22Rv1 (cell line): ENCODE measurements around the gene ZAR1L.

Experiments used
- ZFX ChIP-seq: fragments of 450-650 bp; IDR thresholded peaks from 2 replicates; pipeline ENCODE4 v1.6.1; 2017; ENCODE audit warnings: antibody characterized with exemption, borderline replicate concordance
- TF ChIP-seq, protein P1 (sequence below): fragments of 450-650 bp; IDR thresholded peaks from 2 replicates; pipeline ENCODE4 v1.5.1; 2017; ENCODE audit warnings: mild to moderate bottlenecking

DNA sequence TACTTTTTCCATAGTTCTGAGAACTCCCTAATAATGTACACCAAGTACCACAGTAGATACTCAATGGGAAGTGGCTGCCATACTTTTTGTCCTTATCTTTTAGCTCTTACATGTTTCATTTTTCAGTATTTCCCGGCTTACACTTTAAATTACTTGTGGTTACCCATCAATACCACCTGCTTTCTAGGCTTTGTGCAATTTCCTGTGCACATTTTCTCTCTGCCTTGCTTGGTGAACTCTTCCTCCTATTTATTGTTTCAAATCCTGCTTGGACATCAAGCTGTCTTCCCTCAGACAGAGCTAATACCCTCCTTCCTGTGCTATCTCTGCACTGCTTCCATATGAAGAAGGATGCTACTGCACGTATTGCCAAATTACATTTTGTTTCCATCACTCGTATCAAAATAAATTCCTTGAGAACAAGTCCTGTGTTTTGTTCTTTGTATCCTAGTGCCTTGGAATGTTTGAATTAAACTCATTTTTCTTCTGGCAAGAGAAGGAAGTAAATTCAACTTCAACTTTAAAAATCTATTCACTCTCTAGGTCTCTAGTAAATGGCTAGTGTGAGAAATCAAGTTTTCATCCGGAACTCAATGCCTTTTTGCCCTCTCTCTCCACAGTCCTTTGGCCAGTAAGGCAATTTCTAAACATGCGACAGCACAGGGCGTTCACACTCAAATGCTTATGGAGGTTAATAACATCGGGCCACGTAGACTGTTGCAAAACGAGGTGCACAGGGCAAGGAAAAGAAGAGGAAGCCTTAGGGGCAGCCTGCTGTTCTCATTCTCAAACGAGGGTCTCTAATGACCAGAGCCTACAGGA is 5.6 kb downstream of the ZAR1L start:
- TF ChIP-seq, protein P1, sequence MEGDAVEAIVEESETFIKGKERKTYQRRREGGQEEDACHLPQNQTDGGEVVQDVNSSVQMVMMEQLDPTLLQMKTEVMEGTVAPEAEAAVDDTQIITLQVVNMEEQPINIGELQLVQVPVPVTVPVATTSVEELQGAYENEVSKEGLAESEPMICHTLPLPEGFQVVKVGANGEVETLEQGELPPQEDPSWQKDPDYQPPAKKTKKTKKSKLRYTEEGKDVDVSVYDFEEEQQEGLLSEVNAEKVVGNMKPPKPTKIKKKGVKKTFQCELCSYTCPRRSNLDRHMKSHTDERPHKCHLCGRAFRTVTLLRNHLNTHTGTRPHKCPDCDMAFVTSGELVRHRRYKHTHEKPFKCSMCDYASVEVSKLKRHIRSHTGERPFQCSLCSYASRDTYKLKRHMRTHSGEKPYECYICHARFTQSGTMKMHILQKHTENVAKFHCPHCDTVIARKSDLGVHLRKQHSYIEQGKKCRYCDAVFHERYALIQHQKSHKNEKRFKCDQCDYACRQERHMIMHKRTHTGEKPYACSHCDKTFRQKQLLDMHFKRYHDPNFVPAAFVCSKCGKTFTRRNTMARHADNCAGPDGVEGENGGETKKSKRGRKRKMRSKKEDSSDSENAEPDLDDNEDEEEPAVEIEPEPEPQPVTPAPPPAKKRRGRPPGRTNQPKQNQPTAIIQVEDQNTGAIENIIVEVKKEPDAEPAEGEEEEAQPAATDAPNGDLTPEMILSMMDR = no peak
- no peak for TF ChIP-seq ZFX
